Natural killer cell (primary cell): ENCODE data around the gene TUBB8. TPM values are rescaled to one million over a fixed set of nuclear protein-coding genes. Genes with fewer than 3 reads are reported as not detected.

Experiments used
- ATAC-seq, 3 donors: fragments of 150-1000 bp in 2 of 3; fragments of 200-7000 bp in 1 of 3; cut with Tn5 transposase; 1 replicate in 1 of 3; 2 replicates in 2 of 3; pipeline ENCODE4 v1.10.0; 2021; ENCODE audit warnings: mild to moderate bottlenecking in 2 of 3, moderate library complexity in 2 of 3
- DNase-seq, 2 donors: peaks; one replicate each; pipeline versions ENCODE4 v3.0.0 to v3.0.0-alpha.2; 2013 to 2021; ENCODE audit warnings: mixed read lengths in 1 of 2
- H3K27ac ChIP-seq: one replicate; pipeline ENCODE4 v1.5.1; 2013; ENCODE audit warnings: mild to moderate bottlenecking, low read length
- H3K27me3 ChIP-seq: one replicate; pipeline ENCODE4 v1.6.1; 2013; ENCODE audit warnings: low read length; ENCODE audit not compliant: control insufficient read depth, insufficient read depth
- H3K36me3 ChIP-seq: one replicate; pipeline ENCODE4 v1.6.1; 2013; ENCODE audit warnings: low read length; ENCODE audit not compliant: control insufficient read depth, insufficient read depth
- H3K4me1 ChIP-seq: one replicate; pipeline ENCODE4 v1.6.1; 2013; ENCODE audit warnings: low read length; ENCODE audit not compliant: control insufficient read depth, insufficient read depth
- H3K4me3 ChIP-seq: one replicate; pipeline ENCODE4 v1.5.1; 2013; ENCODE audit warnings: low read length
- H3K9me3 ChIP-seq: one replicate; pipeline ENCODE4 v1.6.1; 2013; ENCODE audit warnings: low read length; ENCODE audit not compliant: control insufficient read depth, insufficient read depth
- H3K27ac Mint-ChIP-seq, 2 donors: one replicate each; pipeline ENCODE4 v1.8.0; 2022; ENCODE audit warnings: mild to moderate bottlenecking in 2 of 2, mixed read lengths in 2 of 2, moderate library complexity in 1 of 2
- H3K27me3 Mint-ChIP-seq, 2 donors: one replicate each; pipeline ENCODE4 v1.8.0; 2022; ENCODE audit warnings: low read depth in 2 of 2, mixed read lengths in 2 of 2
- H3K36me3 Mint-ChIP-seq: one replicate; pipeline ENCODE4 v1.8.0; 2022; ENCODE audit warnings: mixed read lengths
- H3K4me1 Mint-ChIP-seq, 2 donors: one replicate each; pipeline ENCODE4 v1.8.0; 2022; ENCODE audit warnings: mixed read lengths in 2 of 2
- H3K4me3 Mint-ChIP-seq: one replicate; pipeline ENCODE4 v1.8.0; 2022; ENCODE audit warnings: mild to moderate bottlenecking, moderate library complexity, mixed read lengths
- H3K9me3 Mint-ChIP-seq, 2 donors: one replicate each; pipeline ENCODE4 v1.8.0; 2022; ENCODE audit warnings: mixed read lengths in 2 of 2
- CTCF ChIP-seq: fragments of 200-600 bp; IDR thresholded peaks from one replicate; pipeline ENCODE4 v1.8.0; 2022; ENCODE audit warnings: antibody characterized with exemption
- WGBS: methylation state at CpG from one replicate; pipeline ENCODE4 v1.1.7; 2013; ENCODE audit warnings: missing lambda C conversion rate; ENCODE audit not compliant: insufficient coverage; 5-methylcytosine and 5-hydroxymethylcytosine counted together
- intact Hi-C: fragments of 100-400 bp; cut with micrococcal nuclease; formaldehyde crosslinking; loops from one replicate; pipeline ENCODE4 v1.14.2; 2022
- total RNA-seq, 4 donors: library from RNA; stranded (reverse); fragments of 120-200 nt in 1 of 4; gene quantifications; one replicate each; pipeline versions ENCODE4 v1.2.3 to v1.2.4, GENCODE V29; 2013 to 2022

TUBB8 gene
- total RNA-seq, 3 donors from 2014 or later (not counting 1 experiment from before 2014, with no cell fraction given), result 0.89 TPM; not detected in 2

- DNase-seq, result peak in 1 of 2 donors; percentile 10
- WGBS, result 69% methylated on average over 19 of the region's 19 CpGs
These were observed 38.3 kb upstream of the TUBB8 start for GRCh38 chr10:87177-88080.

GRCh38 chr10:86031-86430, 36.9 kb upstream of the TUBB8 start:
- no peak overlapping the region for H3K4me3 ChIP-seq
- 86% methylated on average over 8 of the region's 10 CpGs for WGBS
- TF ChIP-seq CTCF, result no peak
- no peak overlapping the region for H3K4me3 Mint-ChIP-seq
- H3K9me3 Mint-ChIP-seq, result no peaks in the 10 kb centered on the region
- H3K9me3 ChIP-seq, result no peaks in the 10 kb centered on the region
- H3K36me3 ChIP-seq, result no peaks in the 10 kb centered on the region
- no peak overlapping the region for H3K27ac Mint-ChIP-seq
- no peaks in the 10 kb centered on the region for H3K36me3 Mint-ChIP-seq
- H3K27me3 Mint-ChIP-seq, result peaks cover 0 to 10% of the 10 kb centered on the region in 2 donors
- H3K27me3 ChIP-seq, result no peaks in the 10 kb centered on the region
- intact Hi-C loops, result no loop called here
- no peak overlapping the region for H3K27ac ChIP-seq
- H3K4me1 ChIP-seq, result no peaks in the 10 kb centered on the region
- no peak for ATAC-seq
- peaks cover 0 to 15% of the 10 kb centered on the region in 2 donors for H3K4me1 Mint-ChIP-seq
- no peak for DNase-seq

More at GRCh38 chr10:87177-88080, 38.3 kb upstream of the TUBB8 start:
- ATAC-seq, result peak in 1 of 3 donors; percentile 38
- no peak overlapping the region for H3K27ac Mint-ChIP-seq
- Histone ChIP-seq H3K27ac (no peak overlapping the region), H3K4me1 (no peaks in the 10 kb centered on the region), H3K9me3 (no peaks in the 10 kb centered on the region), H3K27me3 (no peaks in the 10 kb centered on the region), H3K4me3 (no peak overlapping the region), H3K36me3 (no peaks in the 10 kb centered on the region)
- no peaks in the 10 kb centered on the region for H3K36me3 Mint-ChIP-seq
- no peaks in the 10 kb centered on the region for H3K9me3 Mint-ChIP-seq
- intact Hi-C loops, result no loop called here
- H3K27me3 Mint-ChIP-seq, result peaks cover 0 to 5% of the 10 kb centered on the region in 2 donors
- peaks cover 0 to 15% of the 10 kb centered on the region in 2 donors for H3K4me1 Mint-ChIP-seq
- TF ChIP-seq CTCF, result no peak
- H3K4me3 Mint-ChIP-seq, result no peak overlapping the region

GRCh38 chr10:85044-85443, 35.9 kb upstream of the TUBB8 start:
- no peaks in the 10 kb centered on the region for H3K9me3 ChIP-seq
- H3K36me3 Mint-ChIP-seq, result no peaks in the 10 kb centered on the region
- H3K4me1 Mint-ChIP-seq, result peaks cover 0 to 15% of the 10 kb centered on the region in 2 donors
- no peak overlapping the region for H3K4me3 ChIP-seq
- DNase-seq, result no peak
- no peak for TF ChIP-seq CTCF
- WGBS, result 90% methylated on average over 8 of the region's 8 CpGs
- no peak overlapping the region for H3K4me3 Mint-ChIP-seq
- peaks cover 0 to 10% of the 10 kb centered on the region in 2 donors for H3K27me3 Mint-ChIP-seq
- no peak overlapping the region for H3K27ac Mint-ChIP-seq
- intact Hi-C loops, result no loop called here
- no peak overlapping the region for H3K27ac ChIP-seq
- H3K36me3 ChIP-seq, result no peaks in the 10 kb centered on the region
- H3K9me3 Mint-ChIP-seq, result no peaks in the 10 kb centered on the region
- no peaks in the 10 kb centered on the region for H3K4me1 ChIP-seq
- H3K27me3 ChIP-seq, result no peaks in the 10 kb centered on the region
- no peak for ATAC-seq
